ENCODE data around the gene TMEM131L. TPM values are rescaled to one million over a fixed set of nuclear protein-coding genes. Genes with fewer than 3 reads are reported as not detected.

The TMEM131L gene
- polyA plus RNA-seq, 1 donor (not counting 4 experiments of a cell fraction or from before 2014, with no cell fraction given) = 10.3 TPM

GRCh38 chr4:153518001-153518400, 51.8 kb downstream of the TMEM131L start:
- no peak for FAIRE-seq

GRCh38 chr4:153518637-153519389, 52.7 kb downstream of the TMEM131L start:
- Histone ChIP-seq H3K9me3 (ENCODE audit: control insufficient read depth, low read depth, low read length) (no peaks in the 10 kb centered on the region), H2AFZ (ENCODE audit: control insufficient read depth, low read length) (no peak overlapping the region), H3K4me1 (ENCODE audit: control insufficient read depth, extremely low read depth, insufficient read depth, low read length) (peaks cover 14% of the 10 kb centered on the region), H3K36me3 (ENCODE audit: control insufficient read depth in 2 of 2, extremely low read depth in 1 of 2, insufficient read depth in 2 of 2, low read length in 2 of 2) (peaks cover 0 to 2% of the 10 kb centered on the region in 2 experiments), H3K27me3 (ENCODE audit: control insufficient read depth, extremely low read depth, insufficient read depth, low read length) (no peaks in the 10 kb centered on the region), H3K9me1 (ENCODE audit: control insufficient read depth, extremely low read depth, insufficient read depth, low read length) (no peaks in the 10 kb centered on the region), H3K4me2 (ENCODE audit: control insufficient read depth, extremely low read depth, insufficient read depth, low read depth, low read length) (no peak overlapping the region), H3K79me2 (ENCODE audit: control insufficient read depth, insufficient read depth, low read length) (no peaks in the 10 kb centered on the region), H3K27ac (ENCODE audit: control insufficient read depth, insufficient read depth, low read length) (no peak overlapping the region), H4K20me1 (ENCODE audit: control insufficient read depth, extremely low read depth, insufficient read depth, low read length) (no peaks in the 10 kb centered on the region), H3K9ac (ENCODE audit: control insufficient read depth, extremely low read depth, insufficient read depth, low read length) (no peak overlapping the region), H3K4me3 (ENCODE audit: control insufficient read depth in 2 of 3, extremely low read depth in 1 of 3, insufficient read depth in 2 of 3, low read depth in 1 of 3, low read length in 3 of 3) (no peak overlapping the region)
- FAIRE-seq (no peak), DNase-seq (ENCODE audit: low read depth, low spot score) (no peak)
- dilution Hi-C loops (cut with MboI; ENCODE audit: extremely low pct_ligation_motif_present, low sequenced_read_pairs) = no loop called here
- TF ChIP-seq CTCF (optimal IDR thresholded peaks at IDR 0.05 in 1 of 3, IDR thresholded peaks at IDR 0.05 in 1 of 3, conservative IDR thresholded peaks at IDR 0.05 in 1 of 3; ENCODE audit: extremely low read depth in 1 of 3, insufficient read depth in 2 of 3, low read length in 3 of 3) (no peak), EZH2 (IDR thresholded peaks at IDR 0.05; ENCODE audit: low read length) (no peak)

More at GRCh38 chr4:153518001-153518400, 51.8 kb downstream of the TMEM131L start:
- H3K4me3 ChIP-seq (ENCODE audit: control insufficient read depth in 2 of 3, extremely low read depth in 1 of 3, insufficient read depth in 2 of 3, low read depth in 1 of 3, low read length in 3 of 3) = no peak overlapping the region
- peaks cover 0 to 2% of the 10 kb centered on the region in 2 experiments for H3K36me3 ChIP-seq (ENCODE audit: control insufficient read depth in 2 of 2, extremely low read depth in 1 of 2, insufficient read depth in 2 of 2, low read length in 2 of 2)
- dilution Hi-C loops (cut with MboI; ENCODE audit: extremely low pct_ligation_motif_present, low sequenced_read_pairs) = no loop called here
- no peak overlapping the region for H3K9ac ChIP-seq (ENCODE audit: control insufficient read depth, extremely low read depth, insufficient read depth, low read length)
- H3K9me3 ChIP-seq (ENCODE audit: control insufficient read depth, low read depth, low read length) = no peaks in the 10 kb centered on the region
- H3K27ac ChIP-seq (ENCODE audit: control insufficient read depth, insufficient read depth, low read length) = no peak overlapping the region
- no peaks in the 10 kb centered on the region for H3K9me1 ChIP-seq (ENCODE audit: control insufficient read depth, extremely low read depth, insufficient read depth, low read length)
- H2AFZ ChIP-seq (ENCODE audit: control insufficient read depth, low read length) = no peak overlapping the region
- H4K20me1 ChIP-seq (ENCODE audit: control insufficient read depth, extremely low read depth, insufficient read depth, low read length) = no peaks in the 10 kb centered on the region
- H3K4me1 ChIP-seq (ENCODE audit: control insufficient read depth, extremely low read depth, insufficient read depth, low read length) = peaks cover 22% of the 10 kb centered on the region
- H3K4me2 ChIP-seq (ENCODE audit: control insufficient read depth, extremely low read depth, insufficient read depth, low read depth, low read length) = no peak overlapping the region
- H3K27me3 ChIP-seq (ENCODE audit: control insufficient read depth, extremely low read depth, insufficient read depth, low read length) = no peaks in the 10 kb centered on the region
- TF ChIP-seq EZH2 (IDR thresholded peaks at IDR 0.05; ENCODE audit: low read length) = no peak
- TF ChIP-seq CTCF (optimal IDR thresholded peaks at IDR 0.05 in 1 of 3, IDR thresholded peaks at IDR 0.05 in 1 of 3, conservative IDR thresholded peaks at IDR 0.05 in 1 of 3; ENCODE audit: extremely low read depth in 1 of 3, insufficient read depth in 2 of 3, low read length in 3 of 3) = no peak
- DNase-seq (ENCODE audit: low read depth, low spot score) = no peak
- H3K79me2 ChIP-seq (ENCODE audit: control insufficient read depth, insufficient read depth, low read length) = no peaks in the 10 kb centered on the region

Measured in keratinocyte (primary cell).